Vagina (tissue), 2 donors: ENCODE data around the gene CCL11.

Experiments
- CTCF ChIP-seq, 3 experiments: fragments of 450-650 bp in 2 of 3; fragments of 200-600 bp in 1 of 3; sonication (generic) in 1 of 3; IDR thresholded peaks; one replicate each; pipeline ENCODE4 v1.5.1; 2017 to 2019; ENCODE audit warnings: antibody characterized with exemption in 3 of 3, mild to moderate bottlenecking in 2 of 3, moderate library complexity in 2 of 3
- POLR2AphosphoS5 ChIP-seq, 2 donors: sonication (generic); formaldehyde crosslinking; IDR thresholded peaks; one replicate each; pipeline ENCODE4 v1.9.0; 2017; ENCODE audit warnings: antibody characterized with exemption in 2 of 2, mild to moderate bottlenecking in 2 of 2, low read depth in 1 of 2; ENCODE audit not compliant: insufficient read depth in 1 of 2

DNA sequence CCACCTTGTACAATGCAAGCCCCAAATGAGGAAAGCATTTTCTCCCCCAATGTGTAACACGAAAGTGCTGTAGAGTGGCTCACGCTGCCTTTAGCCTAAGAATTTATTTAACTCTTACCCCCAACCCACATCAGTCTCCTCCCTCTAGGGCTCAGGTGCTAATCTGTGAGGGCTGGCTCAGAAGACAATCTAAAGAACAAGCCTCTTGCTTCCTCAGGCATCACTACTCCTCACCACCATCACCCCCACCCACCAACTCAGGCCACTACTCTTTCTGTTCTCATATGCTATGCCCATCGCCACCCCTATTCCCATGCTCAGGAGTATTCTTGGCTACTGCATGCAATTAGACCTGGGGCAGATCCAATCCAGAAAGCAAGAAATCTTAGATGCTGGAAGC, 34.4 kb upstream of the CCL11 start:
- TF ChIP-seq CTCF (IDR thresholded peaks at IDR 0.05) (no peak), POLR2AphosphoS5 (IDR thresholded peaks at IDR 0.05; ENCODE audit: insufficient read depth in 1 of 2, low read depth in 1 of 2) (no peak)
